ENCODE results near the gene ARL4C.
"Not testable (repeated sequence)": the region's sequence is repeated elsewhere in the genome, so short reads cannot be mapped to it uniquely, and the experiment has no call there.

ARL4C gene

DNA sequence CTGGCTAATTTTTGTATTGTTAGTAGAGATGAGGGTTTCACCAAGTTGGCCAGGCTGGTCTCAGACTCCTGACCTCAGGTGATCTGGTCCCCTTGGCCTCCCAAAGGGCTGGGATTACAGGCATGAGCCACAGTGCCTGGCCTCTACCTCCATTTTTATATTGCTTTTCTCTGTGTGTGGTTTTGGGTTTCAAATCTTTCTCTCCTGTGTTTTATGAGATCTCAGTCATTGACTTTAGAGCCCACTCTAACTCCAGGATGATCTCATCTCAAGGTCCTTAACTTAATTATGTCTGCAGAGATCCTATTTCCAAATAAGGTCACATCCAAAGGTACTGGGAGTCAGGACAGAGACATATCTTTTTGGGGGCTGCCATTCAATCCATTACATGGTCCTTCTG, 24.7 kb downstream of the ARL4C start:
- DNase-seq, result no peak

DNA sequence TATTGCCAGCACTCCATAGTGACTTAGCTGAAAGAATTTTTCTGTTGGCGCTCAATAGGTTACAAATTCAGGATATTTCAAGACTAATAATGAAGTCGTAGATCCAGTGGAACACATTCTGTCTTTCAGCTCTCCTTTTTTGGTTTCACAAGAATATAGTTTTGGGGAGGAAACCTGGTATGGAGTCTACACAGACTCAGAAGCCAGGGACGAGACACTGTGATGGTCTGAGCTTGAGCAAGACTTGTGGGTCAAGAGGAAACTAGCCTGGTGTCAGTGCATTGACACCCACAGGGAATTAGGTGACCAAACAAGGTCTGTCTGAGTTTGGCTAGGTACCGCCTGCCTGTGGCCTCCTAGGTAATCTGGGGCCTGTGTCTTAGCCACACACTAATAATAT, 26.9 kb downstream of the ARL4C start:
- DNase-seq, result no peak

DNA sequence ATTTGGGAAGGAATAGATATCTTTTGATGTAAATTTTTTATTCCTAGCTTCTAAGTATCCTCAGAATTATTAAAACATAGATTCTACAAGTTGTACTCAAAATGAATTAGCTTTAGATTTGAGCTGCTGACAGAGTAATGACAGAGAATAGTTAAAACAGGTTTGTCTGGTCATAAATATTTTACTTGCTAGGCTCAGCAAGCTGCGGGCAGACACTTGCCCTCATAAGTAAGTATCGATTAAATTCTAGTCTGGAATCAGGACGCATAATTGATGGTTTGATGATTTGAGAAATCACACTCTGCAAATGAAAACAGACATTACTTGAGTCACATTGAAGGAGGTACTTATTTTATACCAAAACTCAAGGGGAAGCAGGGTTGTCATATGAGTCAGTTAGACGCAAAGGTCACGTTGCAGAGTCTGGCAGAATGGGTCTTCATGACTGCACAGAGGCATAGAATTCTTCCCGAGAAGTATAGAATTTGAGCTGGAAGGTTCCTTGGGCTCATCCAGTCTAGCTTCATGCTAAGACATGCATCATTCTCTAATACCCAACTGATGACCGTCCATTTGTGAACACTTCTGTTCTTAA, 27.5 kb downstream of the ARL4C start:
- no peak for DNase-seq

DNA sequence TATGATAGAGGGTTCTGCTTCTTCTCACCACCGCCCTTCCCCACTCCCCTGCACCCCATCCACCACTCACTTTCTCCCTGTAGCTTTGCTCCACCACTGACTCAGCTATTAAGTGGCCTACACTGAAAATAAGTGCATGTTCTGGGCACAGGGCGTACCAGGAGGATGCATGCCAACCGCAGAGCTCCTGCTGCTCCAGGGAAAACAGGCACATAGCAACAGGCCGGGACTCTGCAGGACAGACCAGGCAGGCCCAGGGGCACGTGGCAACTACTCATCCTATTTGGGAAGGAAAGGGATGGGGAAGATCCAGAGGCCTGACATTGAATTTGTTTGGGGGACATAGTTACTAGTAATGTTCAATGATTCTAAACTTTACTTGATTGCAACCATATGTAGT, 28.4 kb downstream of the ARL4C start:
- DNase-seq, result no peak

DNA sequence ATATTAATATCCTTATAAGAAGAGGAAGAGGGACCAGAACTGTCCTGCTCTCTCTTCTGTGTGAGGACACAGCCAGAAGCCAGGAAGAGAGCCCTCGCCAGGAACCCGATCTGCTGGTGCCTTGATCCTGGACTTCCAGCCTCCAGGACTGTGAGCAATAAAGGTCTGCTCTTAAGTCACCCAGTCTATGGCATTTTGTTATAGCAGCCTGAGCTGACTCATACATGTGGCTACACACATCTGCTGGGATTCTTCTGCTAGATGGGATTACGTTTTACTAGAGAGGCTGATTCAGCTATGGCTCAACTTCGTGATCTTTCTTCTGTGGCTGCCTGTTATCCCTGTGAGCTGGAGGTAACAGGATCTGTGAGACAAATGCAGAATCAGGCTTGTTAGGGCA, 29.6 kb downstream of the ARL4C start:
- no peak for DNase-seq

DNA sequence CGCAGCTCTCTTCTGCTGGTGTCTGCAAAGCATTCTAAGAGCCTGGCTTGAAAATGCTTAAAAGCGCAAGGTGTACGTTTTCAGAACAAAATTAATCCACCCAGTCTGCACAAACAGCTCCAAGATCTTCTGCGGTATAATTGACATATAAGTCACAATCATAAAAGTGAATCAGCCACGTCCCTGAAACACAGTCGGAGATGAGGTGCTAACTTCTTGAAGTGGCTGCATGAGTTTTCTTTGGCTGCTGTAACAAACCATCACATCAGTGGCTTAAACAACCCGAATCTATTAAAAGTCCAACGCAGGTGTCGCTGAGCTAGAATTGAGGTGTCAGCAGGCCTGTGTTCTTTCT, 32.6 kb downstream of the ARL4C start:
- DNase-seq, result no peak

DNA sequence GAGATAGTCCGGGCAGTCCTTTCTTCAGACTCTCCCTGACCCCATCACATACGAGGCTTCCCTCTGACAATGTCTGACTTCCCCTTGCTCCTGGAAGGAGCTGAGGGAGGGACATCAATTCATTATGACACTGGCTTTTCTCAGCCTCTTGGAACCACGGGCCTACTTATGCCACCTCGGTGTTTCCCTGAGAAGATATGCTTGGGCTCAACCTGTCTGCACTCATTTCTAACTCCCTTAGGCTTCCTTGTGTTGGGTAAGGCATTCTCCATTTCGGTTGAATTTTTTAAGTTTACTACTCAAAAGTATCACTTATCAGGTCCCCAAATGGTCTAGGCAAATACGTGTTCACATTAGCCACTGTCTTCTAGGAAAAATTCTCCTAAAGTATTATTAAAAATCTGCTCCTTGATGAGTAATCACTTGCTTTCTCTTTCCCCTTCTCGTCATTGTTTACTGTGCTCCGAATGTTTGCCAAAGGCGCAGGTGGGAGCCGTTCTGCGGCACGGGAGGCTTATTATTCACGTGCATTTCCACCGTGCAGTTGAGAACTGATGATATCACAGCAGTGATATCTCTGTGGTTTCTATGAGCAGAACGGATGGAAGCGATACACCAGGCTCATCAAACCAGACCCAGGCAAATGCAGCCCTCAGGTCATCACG, 33.1 kb downstream of the ARL4C start:
- DNase-seq, result peak; percentile 86

DNA sequence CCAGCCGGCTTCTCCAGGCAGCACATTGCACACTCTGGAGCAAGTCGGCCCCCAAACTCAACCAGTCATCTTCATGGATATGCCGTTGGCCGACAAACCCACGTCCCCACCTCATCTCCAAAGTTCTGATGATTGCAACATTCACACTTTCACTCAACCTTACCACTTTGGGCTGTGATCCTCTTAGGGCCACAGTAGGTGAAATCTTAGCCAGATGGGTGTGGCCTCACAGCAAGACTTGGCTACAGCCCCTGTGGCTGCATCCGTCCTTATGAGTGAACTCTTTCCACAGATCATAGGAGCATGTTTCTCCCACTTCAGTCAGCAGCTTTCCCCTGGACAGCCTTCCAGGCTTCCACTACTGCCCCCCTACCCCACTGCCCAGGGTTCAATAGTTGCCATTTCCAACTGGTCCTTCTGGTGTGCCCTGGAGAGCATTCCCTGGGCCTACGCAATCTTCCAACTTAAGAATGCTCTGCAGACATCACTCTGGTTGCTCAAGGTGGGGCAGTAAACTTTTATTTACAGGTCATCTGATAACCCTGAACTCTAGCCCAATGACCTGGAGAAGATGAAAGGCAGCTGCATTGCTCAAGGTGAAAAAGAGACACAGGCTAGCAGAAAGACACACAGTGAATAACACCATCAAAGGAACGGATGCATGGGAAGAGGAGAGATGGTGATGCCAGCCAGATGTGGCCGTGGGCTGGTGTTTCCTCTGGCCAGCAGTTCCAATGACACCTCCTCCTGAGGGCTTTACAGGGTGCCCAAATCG, 34.5 kb downstream of the ARL4C start:
- DNase-seq, result no peak

DNA sequence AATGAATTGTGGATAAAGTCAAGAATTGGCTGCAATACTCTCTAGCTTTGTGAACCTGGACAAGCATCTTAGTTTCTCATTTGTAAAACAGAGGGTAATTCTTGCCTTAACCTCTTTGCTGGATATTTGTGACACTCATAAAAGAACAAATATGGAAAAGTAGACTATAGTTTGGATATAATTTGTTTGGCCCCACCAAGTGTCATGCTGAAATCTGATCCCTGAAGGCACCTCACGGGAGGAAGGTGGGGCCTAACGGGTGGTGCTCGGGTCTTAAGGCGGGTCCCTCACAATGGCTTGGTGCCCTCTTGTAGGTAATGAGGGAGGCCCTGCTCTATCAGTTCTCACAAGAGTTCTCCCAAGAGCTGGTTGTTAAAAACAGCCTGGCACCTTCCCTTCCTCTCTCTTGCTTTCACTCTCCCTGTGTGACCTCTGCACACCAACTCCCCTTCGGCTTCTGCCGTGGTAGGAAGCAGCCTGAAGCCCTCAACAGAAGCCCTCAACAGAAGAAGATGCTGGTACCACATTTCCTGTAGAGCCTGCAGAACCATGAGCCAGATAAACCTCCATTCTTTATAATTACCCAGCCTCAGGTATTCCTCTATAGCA, 37.4 kb downstream of the ARL4C start:
- DNase-seq, result no peak

DNA sequence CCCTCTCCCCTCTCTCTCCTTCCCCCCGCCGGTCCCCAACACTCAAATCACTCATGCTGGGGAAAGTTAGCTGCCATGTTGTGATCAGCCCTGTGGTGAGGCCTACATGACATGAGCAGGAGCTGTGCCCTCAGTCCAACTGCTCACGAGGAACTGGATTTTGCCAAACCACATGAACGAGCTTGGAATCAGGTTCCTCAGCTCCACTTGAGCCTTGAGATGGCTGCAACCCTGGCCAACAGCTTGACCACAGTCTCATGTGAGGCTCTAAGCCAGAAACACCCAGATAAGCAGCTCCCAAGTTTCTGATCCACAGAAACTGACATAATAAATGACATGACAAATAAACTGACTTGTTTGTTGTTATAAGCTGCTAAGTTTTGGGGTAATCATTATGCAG, 38.4 kb downstream of the ARL4C start:
- DNase-seq, result no peak

DNA sequence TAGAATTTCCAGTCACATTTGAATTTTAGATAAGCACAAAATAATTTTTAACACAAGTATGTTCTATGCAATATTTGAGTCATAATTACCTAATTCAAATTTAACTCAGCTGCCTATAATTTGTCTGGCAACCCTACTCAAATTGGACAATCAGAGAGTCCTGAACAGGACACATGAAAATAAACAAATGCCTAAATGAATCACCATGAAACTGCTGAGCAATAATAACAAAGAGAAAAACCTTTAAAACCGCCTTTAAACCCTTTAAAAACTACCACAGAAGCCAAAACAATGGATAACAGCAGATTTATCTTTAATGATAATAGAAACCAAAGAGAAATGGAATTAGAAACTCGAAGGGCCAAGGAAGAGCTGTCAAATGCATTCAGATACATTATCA, 39.5 kb downstream of the ARL4C start:
- no peak for DNase-seq

DNA sequence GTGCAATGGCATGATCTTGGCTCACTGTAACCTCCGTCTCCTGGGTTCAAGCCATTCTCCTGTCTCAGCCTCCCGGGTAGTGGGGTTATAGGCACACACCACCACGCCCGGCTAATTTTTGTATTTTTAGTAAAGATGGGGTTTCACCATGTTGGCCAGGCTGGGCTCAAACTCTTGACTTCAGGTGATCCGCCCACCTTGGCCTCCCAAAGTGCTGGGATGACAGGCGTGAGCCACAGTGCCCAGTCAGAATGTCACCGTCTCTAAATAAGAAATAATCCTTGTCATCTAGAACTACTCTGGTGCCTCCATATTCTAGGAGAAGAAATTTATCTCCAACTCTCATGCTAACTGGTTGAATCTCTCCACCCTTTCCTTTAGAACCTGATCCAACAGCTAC, 41.6 kb downstream of the ARL4C start:
- DNase-seq, result not testable (repeated sequence)

DNA sequence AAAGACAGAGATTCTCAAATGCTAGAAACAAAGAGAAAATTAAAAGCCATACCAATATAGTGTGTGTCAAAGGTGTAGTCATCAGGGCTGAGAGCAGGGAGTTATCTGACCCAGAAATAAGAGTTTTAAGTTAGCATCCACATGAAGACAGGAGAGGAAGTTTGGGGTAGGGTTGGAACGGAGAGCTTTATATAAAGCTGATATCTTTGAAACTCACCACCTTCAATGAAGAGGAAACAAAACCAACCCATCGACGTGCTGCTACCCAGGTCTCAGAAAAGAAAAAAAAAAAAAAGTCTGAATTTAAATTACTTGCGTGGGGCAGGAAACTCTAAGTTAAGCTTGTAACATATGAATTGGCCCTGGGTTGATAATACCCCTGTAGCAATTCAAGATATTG, 42.4 kb downstream of the ARL4C start:
- no peak for DNase-seq

DNA sequence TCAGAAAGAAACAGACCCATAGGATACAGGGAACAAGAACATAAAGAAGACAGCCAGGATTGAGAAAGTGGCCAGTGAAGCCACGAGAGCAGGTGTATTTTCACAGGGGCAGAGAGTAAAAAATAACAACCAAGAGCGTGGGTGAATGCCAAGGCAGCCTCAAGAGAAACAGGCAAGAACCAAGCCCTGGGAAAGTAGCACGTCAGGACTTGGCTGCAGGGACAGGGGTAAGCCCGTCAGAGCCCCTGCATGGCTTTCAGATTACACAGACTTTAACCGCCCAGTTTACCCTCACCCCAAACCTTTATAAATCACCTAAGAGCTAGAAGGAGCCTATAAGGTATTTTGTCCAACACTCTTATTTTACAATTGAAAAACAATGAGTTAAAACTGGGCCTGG, 43.7 kb downstream of the ARL4C start:
- DNase-seq, result no peak

DNA sequence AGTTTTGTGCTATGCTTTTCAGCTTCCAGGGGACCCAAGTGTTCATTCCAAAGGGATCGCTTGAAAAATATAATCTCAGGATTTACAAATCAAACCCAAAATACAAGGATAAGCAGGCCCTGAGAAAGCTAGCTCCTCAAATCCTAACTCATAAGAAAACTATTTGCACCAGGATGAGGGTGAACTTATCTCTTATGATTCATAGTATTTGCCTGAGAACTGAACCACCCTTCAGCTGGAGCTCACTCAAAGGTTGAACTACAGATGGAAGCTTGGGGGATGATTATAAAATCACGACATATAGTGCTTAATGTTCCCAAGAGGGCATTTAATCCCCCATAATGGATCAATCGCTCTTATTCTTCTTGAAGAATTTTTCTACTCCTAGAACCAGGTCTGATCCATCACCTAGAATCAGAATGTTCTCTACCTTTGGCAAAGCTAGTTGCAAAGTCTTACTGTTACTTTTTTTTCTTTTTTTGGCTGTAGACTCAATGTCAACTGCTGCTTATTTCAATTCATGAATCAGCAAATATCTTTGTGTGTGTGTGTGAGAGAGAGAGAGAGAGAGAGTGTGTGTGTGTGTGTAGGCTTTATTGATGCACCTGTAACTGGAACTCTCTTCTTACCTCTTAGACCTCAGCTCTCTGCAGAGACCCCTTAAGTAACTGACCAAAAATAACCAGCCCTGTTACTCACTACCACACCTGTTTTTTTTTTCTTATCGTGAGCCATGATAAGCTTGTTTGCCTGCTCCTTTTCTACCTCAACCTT, 44.8 kb downstream of the ARL4C start:
- DNase-seq, result no peak

DNA sequence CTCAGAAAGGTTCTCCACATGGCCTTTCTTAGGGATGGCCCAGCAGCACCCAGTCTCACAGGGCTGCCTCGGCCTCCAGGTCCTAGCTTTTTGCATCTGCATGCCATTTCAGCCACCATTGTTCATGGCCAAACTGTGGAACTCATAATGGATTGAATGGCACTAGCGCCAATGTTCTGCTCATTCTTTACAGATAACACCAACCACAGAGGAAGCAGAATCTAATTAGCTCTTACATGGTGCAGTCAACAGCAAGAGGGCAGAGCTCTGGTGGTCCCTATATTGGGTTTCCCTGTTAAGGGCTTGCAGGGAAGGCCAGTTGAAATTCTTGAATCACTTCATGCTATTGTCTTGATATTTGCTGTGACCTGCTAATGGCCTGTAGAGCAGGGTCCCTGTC, 45.6 kb downstream of the ARL4C start:
- DNase-seq, result no peak

DNA sequence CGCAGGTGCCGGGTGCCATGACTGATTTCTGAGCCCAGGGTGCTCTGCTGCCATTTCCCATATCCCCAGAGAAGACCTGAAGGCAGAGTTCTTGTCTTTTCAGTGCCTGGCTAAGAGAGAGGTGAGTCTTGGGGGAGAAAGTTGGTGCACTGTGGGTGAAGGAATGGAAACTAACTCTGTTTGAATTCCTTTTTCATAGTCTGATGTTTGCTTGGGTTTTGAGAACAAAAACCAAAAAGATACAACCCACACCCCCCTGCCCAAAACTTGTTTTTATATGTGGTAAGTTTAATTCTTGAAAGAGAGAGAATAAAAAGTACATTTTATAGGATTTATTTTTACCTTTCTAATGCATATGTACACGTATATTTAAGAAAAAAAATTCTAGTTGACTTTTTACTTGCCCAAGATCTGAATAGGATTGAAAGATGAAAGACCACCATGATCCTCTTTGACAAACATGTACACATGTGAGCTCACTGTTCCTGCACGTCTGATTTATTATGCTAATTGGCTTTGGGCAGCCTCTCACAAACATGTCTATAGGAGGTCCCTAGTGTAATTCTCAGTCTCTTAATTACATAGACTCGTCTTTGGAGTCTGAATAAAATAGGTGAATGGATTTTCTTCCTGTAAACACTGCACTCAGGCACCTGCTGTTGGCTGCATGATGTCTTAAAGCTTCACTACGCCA, 46.3 kb downstream of the ARL4C start:
- DNase-seq, result peak; percentile 10

DNA sequence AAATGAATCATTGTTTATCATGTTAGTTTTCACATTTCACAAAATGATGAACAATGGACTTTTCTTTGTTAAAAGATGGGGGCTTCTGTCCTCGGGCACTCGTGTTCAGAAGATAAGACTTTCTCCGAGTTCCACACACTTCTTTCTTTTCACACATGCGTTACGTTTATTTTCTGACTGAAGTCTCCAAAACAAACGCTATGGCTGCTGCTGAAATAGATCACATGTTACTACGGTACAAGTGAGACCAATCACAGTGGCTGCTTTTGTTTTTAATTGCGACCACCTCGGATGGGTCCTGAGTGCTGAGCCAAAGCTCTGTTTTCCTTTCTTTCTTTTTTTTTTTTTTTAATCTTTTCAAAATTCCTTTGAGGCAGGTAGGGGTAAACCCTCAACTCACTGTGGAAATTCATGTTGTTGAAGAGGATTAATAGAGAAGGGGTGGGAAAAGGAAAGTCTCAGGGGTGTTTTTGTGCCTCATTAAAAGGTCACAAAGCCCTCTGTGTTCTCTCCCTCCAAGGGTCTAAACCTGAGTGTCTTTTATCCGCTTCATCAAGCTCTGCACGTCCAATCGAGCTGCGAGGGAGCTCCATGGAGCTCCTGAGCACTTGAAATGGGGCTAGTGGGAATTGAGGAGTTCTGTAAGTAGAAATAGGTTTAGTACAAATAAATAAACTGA, 48.2 kb downstream of the ARL4C start:
- no peak for DNase-seq

DNA sequence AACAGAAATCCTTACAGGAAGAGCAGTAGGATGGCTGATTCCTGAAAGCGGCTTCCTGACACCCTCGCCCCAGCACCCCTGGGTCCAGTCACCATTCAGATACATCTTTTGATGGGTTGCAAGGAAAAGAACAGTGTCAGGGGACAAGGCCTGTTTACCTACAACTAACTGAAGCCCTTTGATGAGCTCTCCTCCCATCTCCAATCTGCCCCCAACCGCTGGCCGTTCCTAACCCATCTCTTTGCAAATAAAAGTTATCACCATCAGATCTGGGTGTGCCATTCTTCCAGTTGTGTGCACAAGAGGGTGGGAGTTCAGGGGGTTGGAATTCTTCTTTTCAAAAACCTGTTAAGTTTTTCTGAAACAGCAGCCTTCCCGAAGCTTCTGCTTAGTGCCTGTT, 48.9 kb downstream of the ARL4C start:
- DNase-seq, result no peak

DNA sequence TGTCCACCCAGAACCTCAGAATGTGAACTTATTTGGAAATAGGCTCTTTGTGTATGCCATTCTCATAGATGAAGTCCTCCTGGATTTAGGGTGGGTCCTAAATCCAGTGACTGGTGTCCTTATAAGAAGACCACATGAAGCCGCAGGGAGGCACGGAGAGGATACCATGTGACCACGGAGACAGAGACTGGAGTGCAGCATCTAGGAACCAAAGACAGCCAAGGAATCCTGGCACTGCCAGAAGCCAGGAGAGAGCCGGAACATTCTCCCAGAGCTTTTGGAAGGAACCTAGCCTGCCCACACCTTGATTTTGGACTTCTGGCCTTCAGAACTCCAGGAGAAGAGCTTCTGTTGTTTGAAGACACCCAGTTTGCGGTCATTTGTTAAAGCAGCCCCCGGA, 49.7 kb downstream of the ARL4C start:
- DNase-seq, result no peak

DNA sequence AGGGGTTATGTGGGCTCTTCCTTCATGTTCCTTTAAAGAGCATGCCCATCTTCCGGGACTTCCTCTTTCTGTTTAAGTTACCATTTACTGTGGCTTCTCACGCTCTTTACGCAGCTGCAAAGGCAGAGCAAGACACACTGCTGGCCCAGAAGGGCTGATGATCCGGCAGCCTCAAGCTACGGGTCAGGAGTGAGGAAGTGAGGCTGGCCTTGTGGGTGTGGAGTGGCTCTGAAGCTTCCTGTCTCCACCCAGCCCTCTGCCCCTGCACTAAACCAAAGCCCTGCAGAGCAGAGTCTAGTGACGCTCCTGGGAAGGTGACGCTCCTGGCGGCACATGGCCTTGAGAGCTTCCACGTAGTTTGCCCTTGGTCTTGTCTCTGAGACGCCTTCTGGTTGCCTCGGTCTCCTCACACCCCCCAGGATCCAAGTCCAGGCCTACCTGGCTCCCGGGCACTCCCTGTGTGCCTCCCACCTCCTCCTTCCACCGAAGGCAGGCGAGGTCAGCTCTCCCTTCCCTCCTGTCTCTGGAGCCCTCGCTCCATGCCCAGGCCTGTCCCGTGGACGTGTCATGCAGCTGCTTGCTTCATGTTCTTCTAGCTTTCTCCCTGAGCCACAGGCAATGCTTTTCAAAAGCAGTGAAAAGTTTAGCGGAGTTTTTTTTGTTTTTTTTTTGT, 50.3 kb downstream of the ARL4C start:
- DNase-seq, result no peak

DNA sequence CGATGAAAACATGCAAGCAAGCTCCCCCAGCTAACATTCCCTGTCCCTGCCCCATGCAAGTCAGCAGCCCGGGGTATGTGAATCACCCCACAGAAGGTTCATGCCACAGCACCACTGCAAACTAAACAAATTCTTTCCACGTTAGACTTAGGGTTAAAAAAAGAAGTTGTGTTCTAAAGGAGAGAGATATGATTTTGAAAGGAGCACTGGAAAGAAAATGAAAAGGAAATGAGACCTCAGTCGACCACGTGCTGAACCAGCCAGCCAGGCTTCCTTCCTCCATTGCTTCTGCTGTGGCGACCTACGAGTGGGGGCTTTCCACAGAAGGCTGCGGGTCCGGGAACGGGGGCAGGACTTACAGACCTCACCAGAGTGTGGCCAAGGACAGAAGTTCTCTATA, 52.0 kb downstream of the ARL4C start:
- no peak for DNase-seq
